Nephron (organoid): ENCODE data around the gene KRT1.

ENCODE experiments used
- H3K27ac Mint-ChIP-seq, 3 experiments: 2 replicates each; pipeline ENCODE4 v1.8.0; 2020; ENCODE audit warnings: mixed read lengths in 3 of 3, mild to moderate bottlenecking in 2 of 3, moderate library complexity in 1 of 3
- H3K27me3 Mint-ChIP-seq: 2 replicates; pipeline ENCODE4 v1.8.0; 2021; ENCODE audit warnings: low read depth, mild to moderate bottlenecking, moderate library complexity, mixed read lengths
- H3K36me3 Mint-ChIP-seq: 2 replicates; pipeline ENCODE4 v1.8.0; 2020; ENCODE audit warnings: low read depth, mixed read lengths
- H3K4me1 Mint-ChIP-seq: 2 replicates; pipeline ENCODE4 v1.8.0; 2020; ENCODE audit warnings: mixed read lengths
- H3K4me3 Mint-ChIP-seq, 3 experiments: 2 replicates each; pipeline ENCODE4 v1.8.0; 2020; ENCODE audit warnings: mild to moderate bottlenecking in 3 of 3, mixed read lengths in 3 of 3, moderate library complexity in 2 of 3
- H3K9me3 Mint-ChIP-seq: 2 replicates; pipeline ENCODE4 v1.8.0; 2020; ENCODE audit warnings: mixed read lengths
- CTCF ChIP-seq, 3 experiments: fragments of 200-600 bp; sonication (generic); IDR thresholded peaks; one replicate each; pipeline ENCODE4 v1.5.0; 2021; ENCODE audit warnings: antibody characterized with exemption in 3 of 3; ENCODE audit not compliant: unreplicated experiment in 3 of 3

The KRT1 gene

GRCh38 chr12:52658196-52658595 is 22.0 kb downstream of the KRT1 start:
- no peaks in the 10 kb centered on the region for H3K4me1 Mint-ChIP-seq
- H3K27ac Mint-ChIP-seq: no peak overlapping the region
- peaks cover 38% of the 10 kb centered on the region for H3K27me3 Mint-ChIP-seq
- H3K4me3 Mint-ChIP-seq: no peak overlapping the region
- H3K9me3 Mint-ChIP-seq: no peaks in the 10 kb centered on the region
- H3K36me3 Mint-ChIP-seq: no peaks in the 10 kb centered on the region
- TF ChIP-seq CTCF (IDR thresholded peaks at IDR 0.05; ENCODE audit: unreplicated experiment in 3 of 3): no peak

- no peaks in the 10 kb centered on the region for H3K9me3 Mint-ChIP-seq
- H3K27me3 Mint-ChIP-seq: peaks cover 41% of the 10 kb centered on the region
- H3K36me3 Mint-ChIP-seq: no peaks in the 10 kb centered on the region
- H3K4me1 Mint-ChIP-seq: no peaks in the 10 kb centered on the region
- H3K27ac Mint-ChIP-seq: no peak overlapping the region
- H3K4me3 Mint-ChIP-seq: no peak overlapping the region
- no peak for TF ChIP-seq CTCF (IDR thresholded peaks at IDR 0.05; ENCODE audit: unreplicated experiment in 3 of 3)
These were observed 22.8 kb downstream of the KRT1 start for GRCh38 chr12:52657250-52657902.

- no peak overlapping the region for H3K4me3 Mint-ChIP-seq
- peaks cover 2% of the 10 kb centered on the region for H3K9me3 Mint-ChIP-seq
- H3K27me3 Mint-ChIP-seq: peaks cover 44% of the 10 kb centered on the region
- H3K36me3 Mint-ChIP-seq: no peaks in the 10 kb centered on the region
- H3K4me1 Mint-ChIP-seq: no peaks in the 10 kb centered on the region
- no peak overlapping the region for H3K27ac Mint-ChIP-seq
- no peak for TF ChIP-seq CTCF (IDR thresholded peaks at IDR 0.05; ENCODE audit: unreplicated experiment in 3 of 3)
These were observed 23.6 kb downstream of the KRT1 start for GRCh38 chr12:52656616-52657015.

- no peaks in the 10 kb centered on the region for H3K36me3 Mint-ChIP-seq
- peaks cover 2% of the 10 kb centered on the region for H3K4me1 Mint-ChIP-seq
- no peak for TF ChIP-seq CTCF (IDR thresholded peaks at IDR 0.05; ENCODE audit: unreplicated experiment in 3 of 3)
- H3K9me3 Mint-ChIP-seq: peaks cover 2% of the 10 kb centered on the region
- H3K4me3 Mint-ChIP-seq: no peak overlapping the region
- peaks cover 46% of the 10 kb centered on the region for H3K27me3 Mint-ChIP-seq
- no peak overlapping the region for H3K27ac Mint-ChIP-seq
These were observed 24.5 kb downstream of the KRT1 start for GRCh38 chr12:52655720-52656124.

GRCh38 chr12:52655251-52655650 is 25.0 kb downstream of the KRT1 start:
- Mint-ChIP-seq H3K36me3 (no peaks in the 10 kb centered on the region), H3K27me3 (peaks cover 50% of the 10 kb centered on the region), H3K27ac (no peak overlapping the region), H3K9me3 (peaks cover 2% of the 10 kb centered on the region), H3K4me1 (peaks cover 6% of the 10 kb centered on the region), H3K4me3 (no peak overlapping the region)
- TF ChIP-seq CTCF (IDR thresholded peaks at IDR 0.05; ENCODE audit: unreplicated experiment in 3 of 3): no peak

- H3K4me1 Mint-ChIP-seq: peaks cover 12% of the 10 kb centered on the region
- H3K27me3 Mint-ChIP-seq: peaks cover 38% of the 10 kb centered on the region
These were observed 28.4 kb downstream of the KRT1 start, which contains the start of gene KRT2 for GRCh38 chr12:52651726-52652261. KRT2 (minus strand) TSS chr12:52652211; CDS start chr12:52652142, 69 bp downstream.

More at GRCh38 chr12:52651726-52652261, 28.4 kb downstream of the KRT1 start, which contains the start of gene KRT2:
- no peak within 1 kb of the TSS for H3K4me3 Mint-ChIP-seq
- no peak within 1 kb of the TSS for H3K27ac Mint-ChIP-seq
- TF ChIP-seq CTCF (IDR thresholded peaks at IDR 0.05; ENCODE audit: unreplicated experiment in 3 of 3): no peak
- H3K36me3 Mint-ChIP-seq: no peaks in the 10 kb centered on the region
- H3K9me3 Mint-ChIP-seq: peaks cover 2% of the 10 kb centered on the region
